Measurements from ENCODE around the gene PLXDC1.

- TF ChIP-seq CTCF (conservative IDR thresholded peaks at IDR 0.05 in 1 of 2, IDR thresholded peaks at IDR 0.05 in 1 of 2; ENCODE audit: low read depth in 1 of 2, low read length in 2 of 2) (no peak), EZH2 (IDR thresholded peaks at IDR 0.05; ENCODE audit: low read length, missing control alignments) (no peak)
These were observed 78.1 kb downstream of the PLXDC1 start for GRCh38 chr17:39073353-39073752.

All from fibroblast of lung (primary cell).